ACHN (cell line): ENCODE measurements around the gene FHIP1B.
"Not testable (repeated sequence)": the region's sequence is repeated elsewhere in the genome, so short reads cannot be mapped to it uniquely, and the experiment has no call there.

Source experiments
- DNase-seq: peaks from one replicate; pipeline ENCODE4 v3.0.0-alpha.2; 2015
- in situ Hi-C: cut with HindIII; loops from 2 replicates; pipeline ENCODE4 v1.10.0; 2017; ENCODE audit warnings: low sequenced_read_pairs, low pct_ligation_motif_present, low pct_unique_long_range_greater_than_20kb

FHIP1B gene

GRCh38 chr11:6234387-6235107 is at the start of gene FHIP1B:
Gene FHIP1B (minus strand): TSS chr11:6234636. CDS start chr11:6224516, 10,120 bp downstream.
- peak; percentile 98 for DNase-seq
- in situ Hi-C loops = no loop called here

GRCh38 chr11:6283453-6284023 is 49.1 kb upstream of the FHIP1B start:
- no peak for DNase-seq
- in situ Hi-C loops = no loop called here

GRCh38 chr11:6280809-6281208 is 46.4 kb upstream of the FHIP1B start:
- in situ Hi-C loops, DNase-seq: not testable (repeated sequence)

GRCh38 chr11:6273188-6273587 is 38.8 kb upstream of the FHIP1B start:
- in situ Hi-C loops = no loop called here
- no peak for DNase-seq

- in situ Hi-C loops = no loop called here
- DNase-seq = no peak
Measured at GRCh38 chr11:6271598-6271997, 37.2 kb upstream of the FHIP1B start.

- no peak for DNase-seq
Measured at GRCh38 chr11:6270584-6271246, 36.3 kb upstream of the FHIP1B start.

GRCh38 chr11:6269994-6270393 is 35.6 kb upstream of the FHIP1B start:
- in situ Hi-C loops = no loop called here
- no peak for DNase-seq

More at GRCh38 chr11:6270584-6271246, 36.3 kb upstream of the FHIP1B start:
- in situ Hi-C loops = no loop called here

- DNase-seq = no peak
Measured at GRCh38 chr11:6268820-6269219, 34.4 kb upstream of the FHIP1B start.

GRCh38 chr11:6263662-6264061 is 29.2 kb upstream of the FHIP1B start:
- DNase-seq = no peak
- in situ Hi-C loops = no loop called here

More at GRCh38 chr11:6268820-6269219, 34.4 kb upstream of the FHIP1B start:
- in situ Hi-C loops = no loop called here

- in situ Hi-C loops = no loop called here
- no peak for DNase-seq
Measured at GRCh38 chr11:6260207-6260726, 25.8 kb upstream of the FHIP1B start.

- in situ Hi-C loops = no loop called here
- DNase-seq = no peak
Measured at GRCh38 chr11:6258571-6259081, 24.2 kb upstream of the FHIP1B start.

GRCh38 chr11:6258141-6258540 is 23.7 kb upstream of the FHIP1B start:
- DNase-seq = no peak
- in situ Hi-C loops = no loop called here

GRCh38 chr11:6253197-6253596 is 18.8 kb upstream of the FHIP1B start:
- no peak for DNase-seq
- in situ Hi-C loops = no loop called here

GRCh38 chr11:6251990-6252473 is 17.6 kb upstream of the FHIP1B start:
- in situ Hi-C loops = no loop called here

GRCh38 chr11:6251120-6251733 is 16.8 kb upstream of the FHIP1B start:
- in situ Hi-C loops = no loop called here
- DNase-seq = peak; percentile 63

More at GRCh38 chr11:6251990-6252473, 17.6 kb upstream of the FHIP1B start:
- DNase-seq = no peak

GRCh38 chr11:6249770-6250555 is 15.5 kb upstream of the FHIP1B start:
- in situ Hi-C loops = no loop called here
- peak; percentile 50 for DNase-seq

- DNase-seq, in situ Hi-C loops: not testable (repeated sequence)
Measured at GRCh38 chr11:6248897-6249296, 14.5 kb upstream of the FHIP1B start.

- in situ Hi-C loops = no loop called here
- DNase-seq = no peak
Measured at GRCh38 chr11:6248248-6248647, 13.8 kb upstream of the FHIP1B start.
